ENCODE results near the gene EIF2S2.

EIF2S2 gene

GRCh38 chr20:34042262-34042661 lies 69.8 kb downstream of the EIF2S2 start:
- TF ChIP-seq RARB (CRISPR knock-in tag; IDR thresholded peaks at IDR 0.05) (no peak), SNAI2 (CRISPR knock-in tag; IDR thresholded peaks at IDR 0.05) (no peak), ARNTL (CRISPR knock-in tag; IDR thresholded peaks at IDR 0.05; ENCODE audit: borderline replicate concordance, low read depth) (no peak), ZNF565 (CRISPR knock-in tag; conservative IDR thresholded peaks at IDR 0.05; ENCODE audit: low read depth) (no peak), ZNF70 (CRISPR knock-in tag; IDR thresholded peaks at IDR 0.05) (no peak), CSDC2 (CRISPR knock-in tag; IDR thresholded peaks at IDR 0.05) (no peak), ESRRG (CRISPR knock-in tag; IDR thresholded peaks at IDR 0.05) (no peak), ZNF8 (CRISPR knock-in tag; IDR thresholded peaks at IDR 0.05) (no peak), BACH2 (CRISPR knock-in tag; IDR thresholded peaks at IDR 0.05; ENCODE audit: borderline replicate concordance) (no peak), POU6F1 (CRISPR knock-in tag; IDR thresholded peaks at IDR 0.05; ENCODE audit: borderline replicate concordance, low read depth) (no peak), PPARA (CRISPR knock-in tag; IDR thresholded peaks at IDR 0.05; ENCODE audit: borderline replicate concordance) (no peak), ZFP30 (CRISPR knock-in tag; IDR thresholded peaks at IDR 0.05) (no peak), ISL1 (CRISPR knock-in tag; IDR thresholded peaks at IDR 0.05) (no peak)
- TF ChIP-seq, protein P1, sequence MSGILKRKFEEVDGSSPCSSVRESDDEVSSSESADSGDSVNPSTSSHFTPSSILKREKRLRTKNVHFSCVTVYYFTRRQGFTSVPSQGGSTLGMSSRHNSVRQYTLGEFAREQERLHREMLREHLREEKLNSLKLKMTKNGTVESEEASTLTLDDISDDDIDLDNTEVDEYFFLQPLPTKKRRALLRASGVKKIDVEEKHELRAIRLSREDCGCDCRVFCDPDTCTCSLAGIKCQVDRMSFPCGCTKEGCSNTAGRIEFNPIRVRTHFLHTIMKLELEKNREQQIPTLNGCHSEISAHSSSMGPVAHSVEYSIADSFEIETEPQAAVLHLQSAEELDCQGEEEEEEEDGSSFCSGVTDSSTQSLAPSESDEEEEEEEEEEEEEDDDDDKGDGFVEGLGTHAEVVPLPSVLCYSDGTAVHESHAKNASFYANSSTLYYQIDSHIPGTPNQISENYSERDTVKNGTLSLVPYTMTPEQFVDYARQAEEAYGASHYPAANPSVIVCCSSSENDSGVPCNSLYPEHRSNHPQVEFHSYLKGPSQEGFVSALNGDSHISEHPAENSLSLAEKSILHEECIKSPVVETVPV (CRISPR knock-in tag; IDR thresholded peaks at IDR 0.05): no peak
- TF ChIP-seq, protein P2, sequence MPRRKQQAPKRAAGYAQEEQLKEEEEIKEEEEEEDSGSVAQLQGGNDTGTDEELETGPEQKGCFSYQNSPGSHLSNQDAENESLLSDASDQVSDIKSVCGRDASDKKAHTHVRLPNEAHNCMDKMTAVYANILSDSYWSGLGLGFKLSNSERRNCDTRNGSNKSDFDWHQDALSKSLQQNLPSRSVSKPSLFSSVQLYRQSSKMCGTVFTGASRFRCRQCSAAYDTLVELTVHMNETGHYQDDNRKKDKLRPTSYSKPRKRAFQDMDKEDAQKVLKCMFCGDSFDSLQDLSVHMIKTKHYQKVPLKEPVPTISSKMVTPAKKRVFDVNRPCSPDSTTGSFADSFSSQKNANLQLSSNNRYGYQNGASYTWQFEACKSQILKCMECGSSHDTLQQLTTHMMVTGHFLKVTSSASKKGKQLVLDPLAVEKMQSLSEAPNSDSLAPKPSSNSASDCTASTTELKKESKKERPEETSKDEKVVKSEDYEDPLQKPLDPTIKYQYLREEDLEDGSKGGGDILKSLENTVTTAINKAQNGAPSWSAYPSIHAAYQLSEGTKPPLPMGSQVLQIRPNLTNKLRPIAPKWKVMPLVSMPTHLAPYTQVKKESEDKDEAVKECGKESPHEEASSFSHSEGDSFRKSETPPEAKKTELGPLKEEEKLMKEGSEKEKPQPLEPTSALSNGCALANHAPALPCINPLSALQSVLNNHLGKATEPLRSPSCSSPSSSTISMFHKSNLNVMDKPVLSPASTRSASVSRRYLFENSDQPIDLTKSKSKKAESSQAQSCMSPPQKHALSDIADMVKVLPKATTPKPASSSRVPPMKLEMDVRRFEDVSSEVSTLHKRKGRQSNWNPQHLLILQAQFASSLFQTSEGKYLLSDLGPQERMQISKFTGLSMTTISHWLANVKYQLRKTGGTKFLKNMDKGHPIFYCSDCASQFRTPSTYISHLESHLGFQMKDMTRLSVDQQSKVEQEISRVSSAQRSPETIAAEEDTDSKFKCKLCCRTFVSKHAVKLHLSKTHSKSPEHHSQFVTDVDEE (CRISPR knock-in tag; IDR thresholded peaks at IDR 0.05): no peak

DNA sequence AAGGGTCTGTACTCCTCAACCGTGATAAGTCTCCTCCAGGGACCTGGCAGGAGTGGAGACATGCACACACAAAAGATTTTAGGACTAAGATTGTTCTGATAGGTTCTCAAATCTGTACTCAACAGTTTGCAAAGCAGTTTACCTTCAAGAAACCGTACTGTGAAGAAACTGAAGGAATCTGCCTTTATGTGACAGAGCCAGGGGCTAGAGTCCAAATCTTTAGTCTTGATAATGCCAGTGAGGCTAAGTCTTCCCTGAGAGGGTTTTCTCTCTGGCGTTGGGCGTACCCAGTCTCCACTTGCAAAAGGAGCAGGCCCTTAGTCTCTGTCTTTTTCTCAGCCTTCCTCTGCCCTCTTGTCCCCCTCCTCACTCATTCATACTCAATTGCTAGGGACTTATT lies 70.8 kb downstream of the EIF2S2 start:
- no peak for ATAC-seq

More at GRCh38 chr20:34042262-34042661, 69.8 kb downstream of the EIF2S2 start:
- no peak for ATAC-seq

More for the DNA sequence above, 70.8 kb downstream of the EIF2S2 start:
- no peak for TF ChIP-seq ZFP30 (CRISPR knock-in tag; IDR thresholded peaks at IDR 0.05)
- TF ChIP-seq, protein P2 (CRISPR knock-in tag; IDR thresholded peaks at IDR 0.05): no peak
- no peak for TF ChIP-seq ESRRG (CRISPR knock-in tag; IDR thresholded peaks at IDR 0.05)
- no peak for TF ChIP-seq SNAI2 (CRISPR knock-in tag; IDR thresholded peaks at IDR 0.05)
- TF ChIP-seq, protein P1 (CRISPR knock-in tag; IDR thresholded peaks at IDR 0.05): no peak
- no peak for TF ChIP-seq TCF4 (CRISPR knock-in tag; IDR thresholded peaks at IDR 0.05; ENCODE audit: borderline replicate concordance)
- no peak for TF ChIP-seq PPARA (CRISPR knock-in tag; IDR thresholded peaks at IDR 0.05; ENCODE audit: borderline replicate concordance)
- TF ChIP-seq GLIS3 (CRISPR knock-in tag; IDR thresholded peaks at IDR 0.05): no peak

Data from SK-N-SH treated with all-trans-retinoic acid at 6 μM for 48 hours (cell line).